KG1 (cell line): ENCODE data around the gene SLC35A2.
A peak's percentile ranks its signal among the peaks of the same experiment; 100 is the strongest.
"Not testable (repeated sequence)": the region's sequence is repeated elsewhere in the genome, so short reads cannot be mapped to it uniquely, and the experiment has no call there.

Experiments used
- DNase-seq: peaks from one replicate; lab custom pipeline; 2025; lab: John Stamatoyannopoulos, UW

Gene SLC35A2

GRCh38 chrX:48902776-48903175 is 8.7 kb downstream of the SLC35A2 start:
- DNase-seq, result no peak

GRCh38 chrX:48902135-48902534 is 9.3 kb downstream of the SLC35A2 start:
- no peak for DNase-seq

- DNase-seq, result no peak
Observed at GRCh38 chrX:48901069-48901468, 10.4 kb downstream of the SLC35A2 start.

GRCh38 chrX:48899078-48899410 is 12.4 kb downstream of the SLC35A2 start:
- no peak for DNase-seq

GRCh38 chrX:48897625-48898306 is 13.7 kb downstream of the SLC35A2 start, which contains the start of the genes PQBP1 and TIMM17B:
PQBP1 (plus strand) TSS chrX:48897930; CDS start chrX:48898510, 580 bp downstream.
TIMM17B (minus strand) TSS chrX:48897768; CDS start chrX:48897749, 19 bp downstream.
- DNase-seq, result peak; percentile 75

GRCh38 chrX:48897157-48897624 is 14.3 kb downstream of the SLC35A2 start:
- peak; percentile 2 for DNase-seq

- no peak for DNase-seq
Observed at GRCh38 chrX:48896611-48897011, 14.8 kb downstream of the SLC35A2 start.

- no peak for DNase-seq
Observed at GRCh38 chrX:48894891-48895290, 16.6 kb downstream of the SLC35A2 start.

- no peak for DNase-seq
Observed at GRCh38 chrX:48893556-48894348, 17.7 kb downstream of the SLC35A2 start.

GRCh38 chrX:48892896-48893295 is 18.6 kb downstream of the SLC35A2 start:
- no peak for DNase-seq

GRCh38 chrX:48891402-48892288 is 19.8 kb downstream of the SLC35A2 start:
- DNase-seq, result no peak

- no peak for DNase-seq
Observed at GRCh38 chrX:48890934-48891401, 20.5 kb downstream of the SLC35A2 start.

- no peak for DNase-seq
Observed at GRCh38 chrX:48890296-48890925, 21.0 kb downstream of the SLC35A2 start.

- not testable (repeated sequence) for DNase-seq
Observed at GRCh38 chrX:48886586-48886985, 24.9 kb downstream of the SLC35A2 start.

- DNase-seq, result no peak
Observed at GRCh38 chrX:48883729-48884128, 27.7 kb downstream of the SLC35A2 start.

- DNase-seq, result not testable (repeated sequence)
Observed at GRCh38 chrX:48876944-48877343, 34.5 kb downstream of the SLC35A2 start.

GRCh38 chrX:48872017-48872416 is 39.4 kb downstream of the SLC35A2 start:
- not testable (repeated sequence) for DNase-seq

GRCh38 chrX:48864210-48864609 is 47.2 kb downstream of the SLC35A2 start:
- no peak for DNase-seq

GRCh38 chrX:48854898-48855297 is 56.5 kb downstream of the SLC35A2 start:
- no peak for DNase-seq

- DNase-seq, result not testable (repeated sequence)
Observed at GRCh38 chrX:48854121-48854804, 57.2 kb downstream of the SLC35A2 start.

GRCh38 chrX:48853494-48853893 is 58.0 kb downstream of the SLC35A2 start:
- DNase-seq, result not testable (repeated sequence)
